SIG-M5 treated with dmso at 0.1 percent for 504 hours (cell line): ENCODE data around the gene S100A2.
A peak's percentile ranks its signal among the peaks of the same experiment; 100 is the strongest.
"Not testable (repeated sequence)": the region's sequence is repeated elsewhere in the genome, so short reads cannot be mapped to it uniquely, and the experiment has no call there.

ENCODE experiments used
- DNase-seq: peaks from one replicate; lab custom pipeline; 2025; ENCODE audit not compliant: unreplicated experiment; lab: John Stamatoyannopoulos, UW

The S100A2 gene

GRCh38 chr1:153592748-153593147 lies 27.1 kb upstream of the S100A2 start:
- DNase-seq, result no peak

GRCh38 chr1:153588482-153588881 lies 22.8 kb upstream of the S100A2 start:
- DNase-seq, result no peak

- not testable (repeated sequence) for DNase-seq
Measured at GRCh38 chr1:153588033-153588432, 22.4 kb upstream of the S100A2 start.

- no peak for DNase-seq
Measured at GRCh38 chr1:153587314-153587713, 21.7 kb upstream of the S100A2 start.

GRCh38 chr1:153586347-153586746 lies 20.7 kb upstream of the S100A2 start:
- no peak for DNase-seq

GRCh38 chr1:153585006-153585405 lies 19.4 kb upstream of the S100A2 start:
- no peak for DNase-seq

GRCh38 chr1:153583976-153584375 lies 18.3 kb upstream of the S100A2 start:
- DNase-seq, result no peak

GRCh38 chr1:153583514-153583913 lies 17.9 kb upstream of the S100A2 start:
- DNase-seq, result not testable (repeated sequence)

GRCh38 chr1:153582836-153583235 lies 17.2 kb upstream of the S100A2 start:
- DNase-seq, result not testable (repeated sequence)

- DNase-seq, result no peak
Measured at GRCh38 chr1:153578936-153579335, 13.3 kb upstream of the S100A2 start.

GRCh38 chr1:153578490-153578889 lies 12.8 kb upstream of the S100A2 start:
- DNase-seq, result no peak

GRCh38 chr1:153577624-153578051 lies 12.0 kb upstream of the S100A2 start:
- no peak for DNase-seq

- DNase-seq, result peak; percentile 58
Measured at GRCh38 chr1:153577138-153577537, 11.5 kb upstream of the S100A2 start.

GRCh38 chr1:153575497-153575896 lies 9.9 kb upstream of the S100A2 start:
- not testable (repeated sequence) for DNase-seq

- DNase-seq, result not testable (repeated sequence)
Measured at GRCh38 chr1:153575081-153575491, 9.4 kb upstream of the S100A2 start.

GRCh38 chr1:153573351-153573750 lies 7.7 kb upstream of the S100A2 start:
- DNase-seq, result peak; percentile 48

GRCh38 chr1:153572569-153573015 lies 6.9 kb upstream of the S100A2 start:
- peak; percentile 58 for DNase-seq

GRCh38 chr1:153571706-153572105 lies 6.1 kb upstream of the S100A2 start:
- DNase-seq, result no peak

GRCh38 chr1:153570874-153571273 lies 5.2 kb upstream of the S100A2 start:
- DNase-seq, result no peak

- no peak for DNase-seq
Measured at GRCh38 chr1:153569465-153569864, 3.8 kb upstream of the S100A2 start.

GRCh38 chr1:153568367-153569099 lies 2.9 kb upstream of the S100A2 start:
- DNase-seq, result peak; percentile 86

- no peak for DNase-seq
Measured at GRCh38 chr1:153567621-153568366, 2.1 kb upstream of the S100A2 start.
